WTC11 (cell line): Measurements from ENCODE around the gene CXCL6. TPM values are rescaled to one million over a fixed set of nuclear protein-coding genes. Genes with fewer than 3 reads are reported as not detected.

Experiments used
- ATAC-seq: fragments of 200-7000 bp; cut with Tn5 transposase; 2 replicates; pipeline ENCODE4 v1.10.0; 2021; ENCODE audit warnings: mild to moderate bottlenecking, moderate library complexity
- CTCF ChIA-PET: fragments of 300-600 bp; sonication (Branson Sonifier 250); formaldehyde crosslinking; loops from one replicate; lab custom pipeline; 2021; ENCODE audit warnings: antibody characterized with exemption; lab: Charles Lee
- POLR2A ChIA-PET: fragments of 350-600 bp; sonication (Branson Sonifier 250); formaldehyde crosslinking; loops from one replicate; lab custom pipeline; 2021; ENCODE audit warnings: antibody characterized with exemption; lab: Charles Lee
- DNase-seq: peaks from one replicate; pipeline ENCODE4 v3.0.0; 2021; ENCODE audit warnings: low spot score
- H3K27ac Mint-ChIP-seq: 2 replicates; pipeline ENCODE4 v1.8.0; 2021; ENCODE audit warnings: mixed read lengths
- H3K27me3 Mint-ChIP-seq: 2 replicates; pipeline ENCODE4 v1.8.0; 2021; ENCODE audit warnings: low read depth, mild to moderate bottlenecking, moderate library complexity, mixed read lengths
- H3K36me3 Mint-ChIP-seq: 2 replicates; pipeline ENCODE4 v1.8.0; 2021; ENCODE audit warnings: mixed read lengths
- H3K4me1 Mint-ChIP-seq: 2 replicates; pipeline ENCODE4 v1.8.0; 2022; ENCODE audit warnings: mixed read lengths
- H3K4me3 Mint-ChIP-seq: 2 replicates; pipeline ENCODE4 v1.8.0; 2021; ENCODE audit warnings: mild to moderate bottlenecking, moderate library complexity, mixed read lengths
- H3K9me3 Mint-ChIP-seq: 2 replicates; pipeline ENCODE4 v1.8.0; 2021; ENCODE audit warnings: mixed read lengths
- AR ChIP-seq: fragments of 250-450 bp; sonication (Bioruptor Pico); IDR thresholded peaks from 2 replicates; pipeline ENCODE4 v1.9.0; 2021; ENCODE audit warnings: mild to moderate bottlenecking
- ATF2 ChIP-seq: sonication (generic); formaldehyde crosslinking; IDR thresholded peaks from 2 replicates; pipeline ENCODE4 v1.8.1; 2022; ENCODE audit warnings: low read depth, missing genetic modification reagents, borderline replicate concordance
- ATF6 ChIP-seq: sonication (generic); formaldehyde crosslinking; IDR thresholded peaks from 2 replicates; pipeline ENCODE4 v1.8.1; 2023; ENCODE audit warnings: mild to moderate bottlenecking, missing genetic modification reagents
- CREB1 ChIP-seq: sonication (generic); formaldehyde crosslinking; IDR thresholded peaks from 2 replicates; pipeline ENCODE4 v1.8.0; 2023; ENCODE audit warnings: mild to moderate bottlenecking, missing genetic modification reagents
- E2F1 ChIP-seq: sonication (generic); formaldehyde crosslinking; IDR thresholded peaks from 2 replicates; pipeline ENCODE4 v1.8.0; 2022; ENCODE audit warnings: mild to moderate bottlenecking, missing genetic modification reagents
- E2F4 ChIP-seq: sonication (generic); formaldehyde crosslinking; IDR thresholded peaks from 2 replicates; pipeline ENCODE4 v1.8.1; 2022; ENCODE audit warnings: low read depth, mild to moderate bottlenecking, moderate library complexity, missing genetic modification reagents, borderline replicate concordance
- ELF4 ChIP-seq: sonication (generic); formaldehyde crosslinking; IDR thresholded peaks from 2 replicates; pipeline ENCODE4 v1.8.1; 2022; ENCODE audit warnings: low read depth, mild to moderate bottlenecking, moderate library complexity, missing genetic modification reagents
- EMX1 ChIP-seq: fragments of 250-450 bp; sonication (Bioruptor Pico); IDR thresholded peaks from 2 replicates; pipeline ENCODE4 v1.8.0; 2021; ENCODE audit warnings: mild to moderate bottlenecking
- FOXK1 ChIP-seq: sonication (generic); formaldehyde crosslinking; IDR thresholded peaks from 2 replicates; pipeline ENCODE4 v1.8.0; 2022; ENCODE audit warnings: mild to moderate bottlenecking, moderate library complexity, missing genetic modification reagents
- GABPB1 ChIP-seq: sonication (generic); formaldehyde crosslinking; IDR thresholded peaks from 2 replicates; pipeline ENCODE4 v1.8.1; 2023; ENCODE audit warnings: mild to moderate bottlenecking, missing genetic modification reagents
- IRF1 ChIP-seq: sonication (generic); formaldehyde crosslinking; IDR thresholded peaks from 2 replicates; pipeline ENCODE4 v1.8.0; 2023; ENCODE audit warnings: missing genetic modification reagents
- NR3C1 ChIP-seq: sonication (generic); formaldehyde crosslinking; conservative IDR thresholded peaks from 2 replicates; pipeline ENCODE4 v1.8.1; 2023; ENCODE audit warnings: low read depth, mild to moderate bottlenecking, missing genetic modification reagents
- SOX15 ChIP-seq: fragments of 250-450 bp; sonication (Bioruptor Pico); IDR thresholded peaks from 2 replicates; pipeline ENCODE4 v1.9.0; 2021; ENCODE audit warnings: mild to moderate bottlenecking
- USF1 ChIP-seq: sonication (generic); formaldehyde crosslinking; IDR thresholded peaks from 2 replicates; pipeline ENCODE4 v1.8.0; 2022; ENCODE audit warnings: mild to moderate bottlenecking, missing genetic modification reagents
- ZMAT4 ChIP-seq: fragments of 250-450 bp; sonication (Bioruptor Pico); IDR thresholded peaks from 2 replicates; pipeline ENCODE4 v1.9.0; 2021; ENCODE audit warnings: mild to moderate bottlenecking
- ZNF425 ChIP-seq: fragments of 250-450 bp; sonication (Bioruptor Pico); conservative IDR thresholded peaks from 2 replicates; pipeline ENCODE4 v1.9.0; 2021; ENCODE audit warnings: mild to moderate bottlenecking
- ZNF512 ChIP-seq: sonication (generic); formaldehyde crosslinking; IDR thresholded peaks from 2 replicates; pipeline ENCODE4 v1.8.1; 2022; ENCODE audit warnings: missing genetic modification reagents, borderline replicate concordance
- ZNF671 ChIP-seq: fragments of 250-450 bp; sonication (Bioruptor Pico); IDR thresholded peaks from 2 replicates; pipeline ENCODE4 v1.8.0; 2021; ENCODE audit warnings: mild to moderate bottlenecking
- total RNA-seq: library from RNA; stranded (reverse); gene quantifications from 3 replicates; pipeline ENCODE4 v1.2.3, GENCODE V29; 2021

Gene CXCL6
- total RNA-seq, 1 experiment from 2014 or later, result 4.9 TPM

GRCh38 chr4:73822389-73822788 lies 14.1 kb upstream of the CXCL6 start (continued):
- TF ChIP-seq E2F4 (CRISPR knock-in tag), result no peak
- no peak for TF ChIP-seq ATF2
- TF ChIP-seq ZNF425 (CRISPR knock-in tag), result no peak

- H3K36me3 Mint-ChIP-seq, result peaks cover 10% of the 10 kb centered on the region
- DNase-seq (no peak), ATAC-seq (no peak)
- ChIA-PET POLR2A (no interaction called here), CTCF (no interaction called here)
- no peak overlapping the region for H3K27ac Mint-ChIP-seq
- peaks cover under 1% of the 10 kb centered on the region for H3K4me1 Mint-ChIP-seq
- no peak overlapping the region for H3K4me3 Mint-ChIP-seq
- no peak for TF ChIP-seq CREB1 (CRISPR knock-in tag)
- TF ChIP-seq ATF6 (CRISPR knock-in tag), result no peak
- no peak for TF ChIP-seq FOXK1 (CRISPR knock-in tag)
- TF ChIP-seq ELF4 (CRISPR knock-in tag), result no peak
- TF ChIP-seq AR (CRISPR knock-in tag), result no peak
- TF ChIP-seq SOX15 (CRISPR knock-in tag), result no peak
- no peak for TF ChIP-seq ZNF671 (CRISPR knock-in tag)
- no peak for TF ChIP-seq ZNF512
- TF ChIP-seq ZMAT4, result no peak
- TF ChIP-seq USF1 (CRISPR knock-in tag), result no peak
- no peak for TF ChIP-seq GABPB1 (CRISPR knock-in tag)
- no peak for TF ChIP-seq E2F1 (CRISPR knock-in tag)
- TF ChIP-seq IRF1, result no peak
- TF ChIP-seq NR3C1 (CRISPR knock-in tag), result no peak
- TF ChIP-seq EMX1 (CRISPR knock-in tag), result no peak
- H3K27me3 Mint-ChIP-seq, result peaks cover 3% of the 10 kb centered on the region; the same call in 1 of the 2 replicates
- peaks cover 14% of the 10 kb centered on the region for H3K9me3 Mint-ChIP-seq
Observed at GRCh38 chr4:73822812-73823504, 13.5 kb upstream of the CXCL6 start.
